Measurements from ENCODE around the gene HORMAD1.

GRCh38 chr1:150686275-150686674 lies 34.4 kb downstream of the HORMAD1 start:
- no peak for TF ChIP-seq POLR2A (IDR thresholded peaks at IDR 0.05; ENCODE audit: control extremely low read depth in 1 of 2, low read depth in 2 of 2, low read length in 2 of 2)
- no peak for TF ChIP-seq EP300 (IDR thresholded peaks at IDR 0.05; ENCODE audit: borderline replicate concordance in 1 of 2, low read depth in 2 of 2, low read length in 2 of 2)
- TF ChIP-seq MAFK (IDR thresholded peaks at IDR 0.05; ENCODE audit: low read depth, low read length): no peak
- TF ChIP-seq CTCF (IDR thresholded peaks at IDR 0.05; ENCODE audit: control extremely low read depth in 1 of 3, insufficient read depth in 1 of 3, low read depth in 1 of 3, low read length in 3 of 3): no peak
- no peak for TF ChIP-seq POU5F1 (IDR thresholded peaks at IDR 0.05; ENCODE audit: low read depth, low read length)
- no peak for TF ChIP-seq CHD7 (IDR thresholded peaks at IDR 0.05; ENCODE audit: insufficient replicate concordance, low read length)

Data from H1 (cell line).